ENCODE data around the gene SLC16A3. TPM values are rescaled to one million over a fixed set of nuclear protein-coding genes. Genes with fewer than 3 reads are reported as not detected.

SLC16A3 gene
- total RNA-seq, 1 donor from 2014 or later: 253 TPM

GRCh38 chr17:82227629-82228277 is 1.1 kb upstream of the SLC16A3 start:
- Histone ChIP-seq H3K36me3 (no peaks in the 10 kb centered on the region), H3K4me1 (peaks cover 8 to 20% of the 10 kb centered on the region in 2 donors), H3K27ac (peak overlapping the region; percentile 88 to 89), H3K9me3 (no peaks in the 10 kb centered on the region), H3K27me3 (no peaks in the 10 kb centered on the region), H3K4me3 (peak overlapping the region in 1 of 2 donors; percentile 70)
- intact Hi-C loops (cut with DNase I): loop anchor here (2.0 kb wide), 1 partner anchor 15 kb away; no protein-coding TSS in a partner anchor
- TF ChIP-seq CTCF (IDR thresholded peaks at IDR 0.05): no peak
- no peak for DNase-seq (ENCODE audit: low spot score in 2 of 2)

GRCh38 chr17:82228278-82228841 is 482 bp upstream of the SLC16A3 start:
- no peak for DNase-seq (ENCODE audit: low spot score in 2 of 2)
- Histone ChIP-seq H3K27ac (peak overlapping the region; percentile 88 to 89), H3K9me3 (no peaks in the 10 kb centered on the region), H3K27me3 (no peaks in the 10 kb centered on the region), H3K36me3 (no peaks in the 10 kb centered on the region), H3K4me3 (peak overlapping the region; percentile 59 to 70), H3K4me1 (peaks cover 8 to 20% of the 10 kb centered on the region in 2 donors)
- intact Hi-C loops (cut with DNase I): loop anchor here (2.0 kb wide), 1 partner anchor 14 kb away; no protein-coding TSS in a partner anchor
- TF ChIP-seq CTCF (IDR thresholded peaks at IDR 0.05): no peak

- Histone ChIP-seq H3K27me3 (no peaks in the 10 kb centered on the region), H3K4me3 (peak overlapping the region; percentile 59 to 70), H3K9me3 (no peaks in the 10 kb centered on the region), H3K27ac (peak overlapping the region; percentile 79 to 85), H3K36me3 (no peaks in the 10 kb centered on the region), H3K4me1 (peaks cover 8 to 20% of the 10 kb centered on the region in 2 donors)
- intact Hi-C loops (cut with DNase I): loop anchor here (2.0 kb wide), 2 partner anchors 13 to 17 kb away; partner anchors contain the start of gene CCDC57
- no peak for TF ChIP-seq CTCF (IDR thresholded peaks at IDR 0.05)
- no peak for DNase-seq (ENCODE audit: low spot score in 2 of 2)
These were observed 1.1 kb downstream of the SLC16A3 start for GRCh38 chr17:82229698-82230608.

- peak overlapping the region; percentile 79 to 85 for H3K27ac ChIP-seq
- H3K9me3 ChIP-seq: no peaks in the 10 kb centered on the region
- intact Hi-C loops (cut with DNase I): loop anchor here (2.0 kb wide), 1 partner anchor 18 kb away; the partner anchor contains the start of gene CCDC57
- H3K4me1 ChIP-seq: peaks cover 10 to 20% of the 10 kb centered on the region in 2 donors
- H3K27me3 ChIP-seq: no peaks in the 10 kb centered on the region
- no peaks in the 10 kb centered on the region for H3K36me3 ChIP-seq
- H3K4me3 ChIP-seq: peak overlapping the region; percentile 55 to 70
- DNase-seq (ENCODE audit: low spot score in 2 of 2): peak in 1 of 2 donors; percentile 92
- peak; percentile 38 to 84 (median 60) for TF ChIP-seq CTCF (IDR thresholded peaks at IDR 0.05)
These were observed 1.9 kb downstream of the SLC16A3 start for GRCh38 chr17:82230609-82231311.

GRCh38 chr17:82231312-82231561 is 2.4 kb downstream of the SLC16A3 start:
- no peak for TF ChIP-seq CTCF (IDR thresholded peaks at IDR 0.05)
- H3K9me3 ChIP-seq: no peaks in the 10 kb centered on the region
- H3K4me1 ChIP-seq: peaks cover 15 to 25% of the 10 kb centered on the region in 2 donors
- no peak for DNase-seq (ENCODE audit: low spot score in 2 of 2)
- intact Hi-C loops (cut with DNase I): loop anchor here (2.0 kb wide), 1 partner anchor 18 kb away; the partner anchor contains the start of gene CCDC57
- peak overlapping the region; percentile 79 to 85 for H3K27ac ChIP-seq
- H3K27me3 ChIP-seq: no peaks in the 10 kb centered on the region
- H3K36me3 ChIP-seq: no peaks in the 10 kb centered on the region
- peak overlapping the region; percentile 55 to 70 for H3K4me3 ChIP-seq

All from ascending aorta (tissue), 2 donors.